ENCODE measurements around the gene VCAN. TPM values are rescaled to one million over a fixed set of nuclear protein-coding genes. Genes with fewer than 3 reads are reported as not detected.

Gene VCAN
- total and polyA plus RNA-seq, 2 donors (not counting 1 experiment from before 2014, with no cell fraction given), result 2.0 TPM; not detected in 1

DNA sequence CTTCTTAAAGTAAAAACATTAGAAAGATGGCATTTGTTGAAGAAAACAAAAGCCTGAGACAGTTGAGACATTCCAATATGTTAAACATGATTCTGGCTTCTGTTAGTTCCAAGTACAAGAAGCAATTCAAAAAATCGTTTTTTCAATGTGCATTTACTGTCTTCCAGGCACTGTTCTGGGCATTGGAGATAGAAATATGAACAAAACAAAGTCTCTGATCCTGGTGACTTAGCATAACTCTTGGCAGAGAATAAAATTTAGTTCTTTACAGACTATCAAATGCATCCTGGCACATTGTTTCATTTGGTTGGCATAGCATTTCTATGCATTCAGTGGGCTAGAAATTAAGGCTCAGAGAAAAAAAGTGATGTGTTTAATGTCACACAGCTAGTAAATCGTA lies 77.5 kb downstream of the VCAN start:
- intact Hi-C loops (cut with micrococcal nuclease), result no loop called here
- Histone ChIP-seq H3K4me2 (replicated peaks; ENCODE audit: low read depth, low read length, poor library complexity, severe bottlenecking) (no peak overlapping the region), H3K9ac (ENCODE audit: low read length) (no peak overlapping the region), H3K4me1 (ENCODE audit: control insufficient read depth in 2 of 2, insufficient read depth in 2 of 2, low read length in 2 of 2) (no peaks in the 10 kb centered on the region), H3K9me3 (ENCODE audit: control extremely low read depth in 1 of 3, control insufficient read depth in 2 of 3, insufficient read depth in 1 of 3, low read length in 2 of 3) (no peaks in the 10 kb centered on the region), H3K79me2 (ENCODE audit: control insufficient read depth, insufficient read depth, low read length) (no peaks in the 10 kb centered on the region), H3K27ac (ENCODE audit: low read length in 2 of 2) (no peak overlapping the region), H3K4me3 (ENCODE audit: control extremely low read depth in 1 of 5, extremely low read depth in 1 of 5, insufficient read depth in 1 of 5, low read depth in 2 of 5, low read length in 4 of 5) (no peak overlapping the region), H3K36me3 (replicated peaks in 1 of 2; ENCODE audit: control extremely low read depth in 1 of 2, control insufficient read depth in 1 of 2, extremely low read depth in 1 of 2, insufficient read depth in 2 of 2, low read length in 1 of 2) (no peaks in the 10 kb centered on the region), H3K27me3 (replicated peaks in 1 of 4; ENCODE audit: control extremely low read depth in 1 of 4, control insufficient read depth in 3 of 4, insufficient read depth in 4 of 4, low read length in 3 of 4) (no peaks in the 10 kb centered on the region), H4K20me1 (ENCODE audit: control insufficient read depth, insufficient read depth, low read length, poor library complexity, severe bottlenecking) (no peaks in the 10 kb centered on the region), H2AFZ (ENCODE audit: insufficient read depth, low read depth, low read length, poor library complexity, severe bottlenecking) (no peak overlapping the region)
- TF ChIP-seq EZH2 (IDR thresholded peaks at IDR 0.05; ENCODE audit: borderline replicate concordance, insufficient read depth, low read depth, low read length, poor library complexity, severe bottlenecking), result no peak
- TF ChIP-seq, protein P1, sequence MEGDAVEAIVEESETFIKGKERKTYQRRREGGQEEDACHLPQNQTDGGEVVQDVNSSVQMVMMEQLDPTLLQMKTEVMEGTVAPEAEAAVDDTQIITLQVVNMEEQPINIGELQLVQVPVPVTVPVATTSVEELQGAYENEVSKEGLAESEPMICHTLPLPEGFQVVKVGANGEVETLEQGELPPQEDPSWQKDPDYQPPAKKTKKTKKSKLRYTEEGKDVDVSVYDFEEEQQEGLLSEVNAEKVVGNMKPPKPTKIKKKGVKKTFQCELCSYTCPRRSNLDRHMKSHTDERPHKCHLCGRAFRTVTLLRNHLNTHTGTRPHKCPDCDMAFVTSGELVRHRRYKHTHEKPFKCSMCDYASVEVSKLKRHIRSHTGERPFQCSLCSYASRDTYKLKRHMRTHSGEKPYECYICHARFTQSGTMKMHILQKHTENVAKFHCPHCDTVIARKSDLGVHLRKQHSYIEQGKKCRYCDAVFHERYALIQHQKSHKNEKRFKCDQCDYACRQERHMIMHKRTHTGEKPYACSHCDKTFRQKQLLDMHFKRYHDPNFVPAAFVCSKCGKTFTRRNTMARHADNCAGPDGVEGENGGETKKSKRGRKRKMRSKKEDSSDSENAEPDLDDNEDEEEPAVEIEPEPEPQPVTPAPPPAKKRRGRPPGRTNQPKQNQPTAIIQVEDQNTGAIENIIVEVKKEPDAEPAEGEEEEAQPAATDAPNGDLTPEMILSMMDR (IDR thresholded peaks at IDR 0.05), result no peak
- Mint-ChIP-seq H3K4me3 (no peak overlapping the region), H3K9me3 (ENCODE audit: insufficient read depth) (no peaks in the 10 kb centered on the region), H3K27me3 (no peaks in the 10 kb centered on the region), H3K4me1 (no peaks in the 10 kb centered on the region), H3K27ac (no peak overlapping the region)
- POLR2A ChIA-PET, result no interaction called here
- ATAC-seq (ENCODE audit: low read depth), result no peak
- CTCF ChIA-PET, result interaction anchor here (0.8 kb wide), 1 partner anchor 14 kb away, joined by 3 read pairs; no protein-coding TSS in a partner anchor
- no CpG with 5 or more reads among the region's 2 CpGs for WGBS (ENCODE audit: insufficient coverage)
- no peak for DNase-seq

DNA sequence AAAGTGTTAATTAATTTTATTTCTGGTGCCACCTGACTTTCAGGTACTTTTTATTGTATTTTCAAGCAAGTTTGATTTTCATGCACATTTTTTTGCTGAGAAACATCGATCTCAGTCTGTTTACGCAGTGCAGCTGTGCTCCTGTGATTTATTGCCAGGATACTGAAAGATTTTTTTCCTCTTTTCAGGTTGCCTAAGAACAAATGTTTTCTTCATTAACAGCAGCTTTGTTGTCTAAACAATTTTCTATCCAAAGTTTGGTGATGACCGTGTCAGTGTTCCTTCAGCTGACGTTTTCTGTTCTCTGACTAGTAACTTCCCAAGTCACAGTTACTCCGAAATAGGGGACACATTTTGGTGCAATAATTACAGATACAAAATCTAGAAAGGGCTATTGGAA lies 78.1 kb downstream of the VCAN start:
- WGBS (ENCODE audit: insufficient coverage), result 71% methylated on average over 2 of the region's 5 CpGs

More for the DNA sequence above, 78.1 kb downstream of the VCAN start:
- DNase-seq (no peak), ATAC-seq (ENCODE audit: low read depth) (no peak)
- no peak overlapping the region for H2AFZ ChIP-seq (ENCODE audit: insufficient read depth, low read depth, low read length, poor library complexity, severe bottlenecking)
- H3K9ac ChIP-seq (ENCODE audit: low read length), result no peak overlapping the region
- Mint-ChIP-seq H3K9me3 (ENCODE audit: insufficient read depth) (no peaks in the 10 kb centered on the region), H3K4me3 (no peak overlapping the region), H3K4me1 (no peaks in the 10 kb centered on the region), H3K27me3 (no peaks in the 10 kb centered on the region), H3K27ac (no peak overlapping the region)
- no peaks in the 10 kb centered on the region for H3K27me3 ChIP-seq (replicated peaks in 1 of 4; ENCODE audit: control extremely low read depth in 1 of 4, control insufficient read depth in 3 of 4, insufficient read depth in 4 of 4, low read length in 3 of 4)
- H4K20me1 ChIP-seq (ENCODE audit: control insufficient read depth, insufficient read depth, low read length, poor library complexity, severe bottlenecking), result no peaks in the 10 kb centered on the region
- no peaks in the 10 kb centered on the region for H3K9me3 ChIP-seq (ENCODE audit: control extremely low read depth in 1 of 3, control insufficient read depth in 2 of 3, insufficient read depth in 1 of 3, low read length in 2 of 3)
- H3K27ac ChIP-seq (ENCODE audit: low read length in 2 of 2), result no peak overlapping the region
- H3K79me2 ChIP-seq (ENCODE audit: control insufficient read depth, insufficient read depth, low read length), result no peaks in the 10 kb centered on the region
- H3K36me3 ChIP-seq (replicated peaks in 1 of 2; ENCODE audit: control extremely low read depth in 1 of 2, control insufficient read depth in 1 of 2, extremely low read depth in 1 of 2, insufficient read depth in 2 of 2, low read length in 1 of 2), result no peaks in the 10 kb centered on the region
- POLR2A ChIA-PET, result no interaction called here
- no peak overlapping the region for H3K4me3 ChIP-seq (ENCODE audit: control extremely low read depth in 1 of 5, extremely low read depth in 1 of 5, insufficient read depth in 1 of 5, low read depth in 2 of 5, low read length in 4 of 5)
- CTCF ChIA-PET, result interaction anchor here (0.8 kb wide), 1 partner anchor 13 kb away, joined by 3 read pairs; no protein-coding TSS in a partner anchor
- TF ChIP-seq, protein P1 (IDR thresholded peaks at IDR 0.05), result no peak
- no peak for TF ChIP-seq EZH2 (IDR thresholded peaks at IDR 0.05; ENCODE audit: borderline replicate concordance, insufficient read depth, low read depth, low read length, poor library complexity, severe bottlenecking)
- H3K4me2 ChIP-seq (replicated peaks; ENCODE audit: low read depth, low read length, poor library complexity, severe bottlenecking), result no peak overlapping the region
- intact Hi-C loops (cut with micrococcal nuclease), result no loop called here
- H3K4me1 ChIP-seq (ENCODE audit: control insufficient read depth in 2 of 2, insufficient read depth in 2 of 2, low read length in 2 of 2), result no peaks in the 10 kb centered on the region

Measured in B cell (primary cell).